OCI-LY1 (cell line): ENCODE measurements around the gene FAM50B.

Source experiments
- H2AFZ ChIP-seq: fragments of 200-600 bp; sonication (generic), shearing (Covaris generic); 2 replicates; pipeline ENCODE4 v1.6.0; 2014; ENCODE audit warnings: antibody characterized with exemption, mild to moderate bottlenecking, low read length
- H3F3A ChIP-seq: fragments of 200-600 bp; sonication (generic), shearing (Covaris generic); 2 replicates; pipeline ENCODE4 v1.6.0; 2014; ENCODE audit warnings: mild to moderate bottlenecking, antibody characterized with exemption, low read length, moderate library complexity; ENCODE audit not compliant: insufficient read depth
- H3K27ac ChIP-seq: fragments of 200-600 bp; sonication (generic); 2 replicates; pipeline ENCODE4 v1.5.1; 2014; ENCODE audit warnings: low read length, mixed run types, mild to moderate bottlenecking, low read depth; ENCODE audit not compliant: poor library complexity, severe bottlenecking
- H3K27me3 ChIP-seq: fragments of 200-600 bp; sonication (generic); 2 replicates; pipeline ENCODE4 v1.6.0; 2014; ENCODE audit warnings: antibody characterized with exemption, mild to moderate bottlenecking, low read length, moderate library complexity; ENCODE audit not compliant: insufficient read depth
- H3K36me3 ChIP-seq: fragments of 200-600 bp; sonication (generic); 2 replicates; pipeline ENCODE4 v1.6.1; 2014; ENCODE audit warnings: mild to moderate bottlenecking, antibody characterized with exemption, low read length, moderate library complexity, mixed read lengths; ENCODE audit not compliant: insufficient read depth
- H3K4me1 ChIP-seq: fragments of 200-600 bp; sonication (generic); 2 replicates; pipeline ENCODE4 v1.5.1; 2014; ENCODE audit warnings: mild to moderate bottlenecking, low read length, moderate library complexity; ENCODE audit not compliant: insufficient read depth, severe bottlenecking
- H3K4me2 ChIP-seq: fragments of 200-600 bp; sonication (generic), shearing (Covaris generic); 2 replicates; pipeline ENCODE4 v1.6.1; 2014; ENCODE audit warnings: low read length
- H3K4me3 ChIP-seq: fragments of 200-600 bp; sonication (generic); 2 replicates; pipeline ENCODE4 v1.5.1; 2014; ENCODE audit warnings: low read length, low read depth, mild to moderate bottlenecking, mixed read lengths; ENCODE audit not compliant: poor library complexity, severe bottlenecking
- H3K79me2 ChIP-seq: fragments of 200-600 bp; shearing (Covaris generic); 2 replicates; pipeline ENCODE4 v1.6.1; 2016; ENCODE audit warnings: mixed run types, low read length, mixed read lengths; ENCODE audit not compliant: insufficient read depth
- H3K9ac ChIP-seq: fragments of 200-600 bp; sonication (generic), shearing (Covaris generic); 2 replicates; pipeline ENCODE4 v1.6.1; 2014; ENCODE audit warnings: mild to moderate bottlenecking, low read length, mixed read lengths
- H3K9me2 ChIP-seq: fragments of 200-600 bp; sonication (generic), shearing (Covaris generic); 2 replicates; pipeline ENCODE4 v1.6.1; 2014; ENCODE audit warnings: low read depth, mild to moderate bottlenecking, low read length, mixed read lengths
- H3K9me3 ChIP-seq: fragments of 200-600 bp; shearing (Covaris generic); 2 replicates; pipeline ENCODE4 v1.6.1; 2014; ENCODE audit warnings: low read length, mixed read lengths
- H4K20me1 ChIP-seq: fragments of 200-600 bp; sonication (generic), shearing (Covaris generic); 2 replicates; pipeline ENCODE4 v1.6.0; 2016; ENCODE audit warnings: mild to moderate bottlenecking, low read length; ENCODE audit not compliant: insufficient read depth
- CTCF ChIP-seq: fragments of 200-600 bp; sonication (generic), shearing (Covaris generic); IDR thresholded peaks from 2 replicates; pipeline ENCODE4 v1.5.1; 2017; ENCODE audit warnings: mild to moderate bottlenecking, antibody characterized with exemption, low read length, moderate library complexity, mixed read lengths
- EZH2 ChIP-seq: fragments of 200-600 bp; sonication (generic), shearing (Covaris generic); IDR thresholded peaks from 2 replicates; pipeline ENCODE4 v1.8.0; 2017; ENCODE audit warnings: borderline replicate concordance, mixed run types, mild to moderate bottlenecking, antibody characterized with exemption, low read length, moderate library complexity, mixed read lengths

FAM50B gene

GRCh38 chr6:3893917-3894316 is 44.7 kb downstream of the FAM50B start:
- Histone ChIP-seq H3F3A (no peaks in the 10 kb centered on the region), H3K4me3 (no peak overlapping the region), H3K27me3 (no peaks in the 10 kb centered on the region), H4K20me1 (no peaks in the 10 kb centered on the region), H3K4me1 (no peaks in the 10 kb centered on the region), H3K27ac (no peak overlapping the region), H3K9me2 (no peaks in the 10 kb centered on the region), H3K36me3 (no peaks in the 10 kb centered on the region), H3K4me2 (no peak overlapping the region), H3K9me3 (no peaks in the 10 kb centered on the region), H2AFZ (no peak overlapping the region), H3K9ac (no peak overlapping the region), H3K79me2 (no peaks in the 10 kb centered on the region)
- TF ChIP-seq CTCF = no peak
- no peak for TF ChIP-seq EZH2

- no peaks in the 10 kb centered on the region for H3K9me2 ChIP-seq
- no peak overlapping the region for H3K4me3 ChIP-seq
- H3K4me1 ChIP-seq = no peaks in the 10 kb centered on the region
- TF ChIP-seq CTCF (no peak), EZH2 (no peak)
- no peak overlapping the region for H2AFZ ChIP-seq
- H3K27ac ChIP-seq = no peak overlapping the region
- no peaks in the 10 kb centered on the region for H3K36me3 ChIP-seq
- H3K9ac ChIP-seq = no peak overlapping the region
- no peak overlapping the region for H3K4me2 ChIP-seq
- no peaks in the 10 kb centered on the region for H3F3A ChIP-seq
- no peaks in the 10 kb centered on the region for H4K20me1 ChIP-seq
- H3K79me2 ChIP-seq = no peaks in the 10 kb centered on the region
- no peaks in the 10 kb centered on the region for H3K27me3 ChIP-seq
- H3K9me3 ChIP-seq = no peaks in the 10 kb centered on the region
Observed at GRCh38 chr6:3894590-3895311, 45.6 kb downstream of the FAM50B start.

- Histone ChIP-seq H3K9ac (no peak overlapping the region), H3K4me1 (no peaks in the 10 kb centered on the region), H3K4me3 (no peak overlapping the region), H4K20me1 (no peaks in the 10 kb centered on the region), H2AFZ (no peak overlapping the region), H3K79me2 (no peaks in the 10 kb centered on the region), H3K27ac (no peak overlapping the region), H3K27me3 (no peaks in the 10 kb centered on the region), H3K9me3 (no peaks in the 10 kb centered on the region), H3F3A (no peaks in the 10 kb centered on the region), H3K9me2 (no peaks in the 10 kb centered on the region), H3K36me3 (no peaks in the 10 kb centered on the region), H3K4me2 (no peak overlapping the region)
- TF ChIP-seq EZH2 (no peak), CTCF (no peak)
Observed at GRCh38 chr6:3895312-3895653, 46.1 kb downstream of the FAM50B start.
